ENCODE results near the gene ULK2.

ULK2 gene

GRCh38 chr17:19763416-19763815 is 104.3 kb downstream of the ULK2 start:
- no peak for TF ChIP-seq CTCF (IDR thresholded peaks at IDR 0.05; ENCODE audit: low read depth, low read length)
- H3K4me3 ChIP-seq (replicated peaks in 1 of 2; ENCODE audit: low read depth in 2 of 2, low read length in 2 of 2) = no peak overlapping the region
- DNase-seq (ENCODE audit: low read depth in 2 of 2) = no peak

DNA sequence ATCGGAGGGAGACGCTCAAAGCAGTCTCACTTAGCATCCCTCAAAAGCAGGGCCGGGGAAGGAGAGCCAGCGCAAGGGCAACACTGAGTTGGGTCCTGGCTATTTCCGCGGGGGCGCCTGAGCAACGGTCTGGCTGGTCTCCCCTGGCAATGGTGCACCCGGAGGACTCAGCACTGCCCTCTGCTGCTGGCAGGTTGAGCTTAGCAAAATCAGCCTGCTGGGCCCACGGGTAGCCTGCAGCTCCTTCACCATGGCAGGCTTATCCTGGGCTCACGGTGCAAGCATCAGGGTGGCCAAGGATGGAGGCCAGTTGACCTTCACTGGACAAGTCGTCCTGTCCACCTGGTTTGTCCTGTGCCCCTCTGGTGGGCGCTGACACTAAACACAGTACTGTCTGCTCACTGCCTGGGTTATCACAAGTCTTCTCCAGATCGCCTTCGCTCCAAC is 105.2 kb downstream of the ULK2 start:
- DNase-seq (ENCODE audit: low read depth in 2 of 2) = peak; percentile 68 to 69
- H3K4me3 ChIP-seq (replicated peaks in 1 of 2; ENCODE audit: low read depth in 2 of 2, low read length in 2 of 2) = no peak overlapping the region
- TF ChIP-seq CTCF (IDR thresholded peaks at IDR 0.05; ENCODE audit: low read depth, low read length) = peak; percentile 85

DNA sequence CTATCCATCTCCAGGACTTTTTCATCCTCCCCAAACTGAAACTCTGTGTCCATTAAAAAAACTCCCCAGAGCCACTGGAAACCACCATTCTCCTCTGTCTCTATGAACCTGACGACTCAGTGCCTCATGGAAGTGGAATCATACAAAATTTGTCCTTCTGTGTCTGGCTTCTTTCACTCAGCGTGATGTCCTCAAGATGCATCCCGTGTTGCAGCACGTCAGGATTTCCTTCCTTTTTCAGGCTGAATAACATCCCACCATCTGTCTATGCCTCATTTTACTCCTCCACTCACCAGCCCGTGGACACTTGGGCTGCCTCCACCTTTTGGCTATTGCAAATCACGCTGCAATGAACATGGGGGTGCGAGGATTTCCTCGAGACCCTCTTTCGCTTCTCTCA is 107.0 kb downstream of the ULK2 start:
- no peak for TF ChIP-seq CTCF (IDR thresholded peaks at IDR 0.05; ENCODE audit: low read depth, low read length)
- DNase-seq (ENCODE audit: low read depth in 2 of 2) = no peak
- no peak overlapping the region for H3K4me3 ChIP-seq (replicated peaks in 1 of 2; ENCODE audit: low read depth in 2 of 2, low read length in 2 of 2)

DNA sequence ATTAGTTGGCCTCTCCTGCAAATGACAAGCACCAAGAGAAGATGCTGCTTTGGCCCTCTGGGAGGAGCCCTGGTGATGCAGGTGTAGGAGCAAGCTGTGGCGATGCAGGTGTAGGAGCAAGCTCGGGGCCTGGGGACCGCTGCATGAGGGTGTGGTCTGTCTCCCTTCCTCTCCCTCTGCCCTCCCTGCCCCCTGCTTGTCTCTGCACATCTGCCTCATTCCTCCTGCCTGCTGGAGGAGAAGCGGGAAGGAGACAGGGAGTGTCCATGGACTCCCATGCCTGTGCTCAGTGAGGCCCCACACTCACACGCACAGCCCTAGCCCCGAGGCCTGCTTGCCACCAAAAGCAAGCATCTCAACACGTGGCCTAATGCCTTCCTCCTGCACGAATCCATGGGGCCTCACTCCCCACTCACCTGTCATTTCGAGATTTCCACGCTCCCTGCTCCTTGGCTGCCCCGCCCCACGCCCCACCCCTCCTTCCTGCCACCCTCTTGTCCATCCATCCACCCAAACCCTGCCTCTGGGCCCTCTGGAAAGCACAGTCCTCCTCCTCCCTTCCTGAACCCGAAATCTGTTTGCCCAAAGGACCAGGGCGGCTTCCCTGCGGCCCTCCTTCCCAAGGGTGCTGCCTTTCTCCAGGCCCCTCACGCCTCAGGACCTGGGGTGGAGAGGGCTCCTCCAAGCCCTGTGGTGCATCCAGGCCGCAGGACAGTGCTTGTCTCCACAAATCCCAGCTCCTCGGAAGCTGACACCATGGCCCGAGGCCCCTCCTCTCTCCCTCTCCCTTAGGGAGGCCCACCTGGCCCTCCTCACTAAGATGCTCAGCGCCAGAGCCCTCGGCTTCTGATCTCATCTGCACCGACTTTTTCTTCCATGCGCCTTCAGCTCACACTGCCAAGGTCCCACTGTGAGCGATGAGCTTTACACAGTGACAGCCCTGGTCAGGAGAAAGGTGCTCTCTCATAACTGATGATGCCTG is 107.9 kb downstream of the ULK2 start:
- TF ChIP-seq CTCF (IDR thresholded peaks at IDR 0.05; ENCODE audit: low read depth, low read length) = no peak
- H3K4me3 ChIP-seq (replicated peaks in 1 of 2; ENCODE audit: low read depth in 2 of 2, low read length in 2 of 2) = no peak overlapping the region
- no peak for DNase-seq (ENCODE audit: low read depth in 2 of 2)

GRCh38 chr17:19757536-19758180 is 110.1 kb downstream of the ULK2 start:
- no peak overlapping the region for H3K4me3 ChIP-seq (replicated peaks in 1 of 2; ENCODE audit: low read depth in 2 of 2, low read length in 2 of 2)
- no peak for TF ChIP-seq CTCF (IDR thresholded peaks at IDR 0.05; ENCODE audit: low read depth, low read length)
- no peak for DNase-seq (ENCODE audit: low read depth in 2 of 2)

- no peak overlapping the region for H3K4me3 ChIP-seq (replicated peaks in 1 of 2; ENCODE audit: low read depth in 2 of 2, low read length in 2 of 2)
- TF ChIP-seq CTCF (IDR thresholded peaks at IDR 0.05; ENCODE audit: low read depth, low read length) = no peak
- DNase-seq (ENCODE audit: low read depth in 2 of 2) = peak; percentile 3 to 40
Measured at GRCh38 chr17:19756546-19756945, 111.2 kb downstream of the ULK2 start.

All from cardiac fibroblast (primary cell).